Uterus (tissue), 4 donors: ENCODE measurements around the gene PDLIM7. TPM values are rescaled to one million over a fixed set of nuclear protein-coding genes. Genes with fewer than 3 reads are reported as not detected.

Experiments
- DNase-seq, 2 donors: peaks; one replicate each; pipeline ENCODE4 v3.0.0-alpha.2; 2019 to 2020
- H3K27ac ChIP-seq, 2 donors: fragments of 200-600 bp; sonication (generic); 1 replicate in 1 of 2; 2 replicates in 1 of 2; pipeline ENCODE4 v1.5.1; 2016 to 2018
- H3K27me3 ChIP-seq, 2 donors: fragments of 200-600 bp; sonication (generic); one replicate each; pipeline ENCODE4 v1.5.1; 2018 to 2019; ENCODE audit warnings: control low read depth in 1 of 2
- H3K36me3 ChIP-seq, 2 donors: fragments of 200-600 bp; sonication (generic); one replicate each; pipeline ENCODE4 v1.5.1; 2019; ENCODE audit warnings: control low read depth in 1 of 2
- H3K4me1 ChIP-seq, 2 donors: fragments of 200-600 bp; sonication (generic); one replicate each; pipeline ENCODE4 v1.5.1; 2018 to 2019; ENCODE audit warnings: control low read depth in 1 of 2
- H3K4me3 ChIP-seq, 2 donors: fragments of 200-600 bp; sonication (generic); 1 replicate in 1 of 2; 2 replicates in 1 of 2; pipeline ENCODE4 v1.5.1; 2018 to 2019; ENCODE audit warnings: mild to moderate bottlenecking in 1 of 2
- H3K9me3 ChIP-seq, 2 donors: fragments of 200-600 bp; sonication (generic); one replicate each; pipeline ENCODE4 v1.5.1; 2019; ENCODE audit warnings: control low read depth in 1 of 2
- CTCF ChIP-seq, 4 experiments: fragments of 200-600 bp in 2 of 4; fragments of 450-650 bp in 2 of 4; sonication (generic) in 2 of 4; IDR thresholded peaks; one replicate each; pipeline ENCODE4 v1.5.1; 2016 to 2019; ENCODE audit warnings: antibody characterized with exemption in 4 of 4, mild to moderate bottlenecking in 2 of 4, moderate library complexity in 1 of 4
- POLR2A ChIP-seq, 2 donors: fragments of 450-650 bp; IDR thresholded peaks; one replicate each; pipeline ENCODE4 v1.6.1; 2016; ENCODE audit warnings: antibody characterized with exemption in 2 of 2, mild to moderate bottlenecking in 1 of 2, moderate library complexity in 1 of 2
- intact Hi-C: fragments of 100-400 bp; cut with DNase I; formaldehyde crosslinking; loops from one replicate; pipeline ENCODE4 v1.15.1; 2023; ENCODE audit warnings: low total_unique reads
- total RNA-seq, 4 donors: library from RNA; depleted of rRNA in 3 of 4; stranded (reverse); fragments of >200 nt in 3 of 4; gene quantifications; one replicate each; pipeline versions ENCODE4 v1.1.0 to v1.2.4, GENCODE V29; 2014 to 2023
- donor health status: DM: yes; HTN: yes; CAD: no.

Gene PDLIM7
- total RNA-seq, 4 donors from 2014 or later = 102 to 543 (median 193) TPM

- no peaks in the 10 kb centered on the region for H3K27me3 ChIP-seq
- H3K9me3 ChIP-seq = no peaks in the 10 kb centered on the region
- DNase-seq = peak; percentile 84 to 87
- H3K36me3 ChIP-seq = no peaks in the 10 kb centered on the region
- no peak overlapping the region for H3K4me3 ChIP-seq
- peaks cover 0 to 23% of the 10 kb centered on the region in 2 donors for H3K4me1 ChIP-seq
- TF ChIP-seq CTCF (IDR thresholded peaks at IDR 0.05) (peak; percentile 35 to 73 (median 64)), POLR2A (IDR thresholded peaks at IDR 0.05) (no peak)
- intact Hi-C loops = no loop called here
- H3K27ac ChIP-seq = peak overlapping the region; percentile 62 to 63
Measured at GRCh38 chr5:177456976-177457851, 40.2 kb downstream of the PDLIM7 start.

GRCh38 chr5:177456591-177456964 lies 40.8 kb downstream of the PDLIM7 start:
- no peaks in the 10 kb centered on the region for H3K27me3 ChIP-seq
- H3K36me3 ChIP-seq = no peaks in the 10 kb centered on the region
- no peak overlapping the region for H3K4me3 ChIP-seq
- peaks cover 0 to 23% of the 10 kb centered on the region in 2 donors for H3K4me1 ChIP-seq
- DNase-seq = peak in 1 of 2 donors; percentile 48
- intact Hi-C loops = no loop called here
- H3K27ac ChIP-seq = peak overlapping the region; percentile 62 to 63
- no peak for TF ChIP-seq POLR2A (IDR thresholded peaks at IDR 0.05)
- TF ChIP-seq CTCF (IDR thresholded peaks at IDR 0.05) = no peak
- H3K9me3 ChIP-seq = no peaks in the 10 kb centered on the region

GRCh38 chr5:177455661-177456590 lies 41.5 kb downstream of the PDLIM7 start:
- intact Hi-C loops = no loop called here
- peak; percentile 94 to 97 for DNase-seq
- Histone ChIP-seq H3K9me3 (no peaks in the 10 kb centered on the region), H3K4me1 (peaks cover 0 to 23% of the 10 kb centered on the region in 2 donors), H3K27me3 (no peaks in the 10 kb centered on the region), H3K4me3 (peak overlapping the region; percentile 45 to 48), H3K36me3 (no peaks in the 10 kb centered on the region), H3K27ac (peak overlapping the region; percentile 63 to 68)
- TF ChIP-seq CTCF (IDR thresholded peaks at IDR 0.05) (peak; percentile 72 to 99 (median 92)), POLR2A (IDR thresholded peaks at IDR 0.05) (no peak)

GRCh38 chr5:177455036-177455660 lies 42.3 kb downstream of the PDLIM7 start:
- peak in 1 of 2 donors; percentile 28 for TF ChIP-seq POLR2A (IDR thresholded peaks at IDR 0.05)
- peak; percentile 50 to 87 (median 80) for TF ChIP-seq CTCF (IDR thresholded peaks at IDR 0.05)
- Histone ChIP-seq H3K36me3 (no peaks in the 10 kb centered on the region), H3K9me3 (no peaks in the 10 kb centered on the region), H3K4me3 (peak overlapping the region; percentile 45 to 48), H3K4me1 (peaks cover 0 to 23% of the 10 kb centered on the region in 2 donors), H3K27ac (peak overlapping the region; percentile 63 to 68), H3K27me3 (no peaks in the 10 kb centered on the region)
- DNase-seq = peak; percentile 76 to 80
- intact Hi-C loops = no loop called here
